GM13977 (cell line): Measurements from ENCODE around the gene RHAG.

Experiments
- DNase-seq: peaks from one replicate; pipeline ENCODE4 v3.0.0; 2012; ENCODE audit warnings: low spot score
- in situ Hi-C: fragments of 300-500 bp; cut with MboI; formaldehyde crosslinking; loops from one replicate; pipeline ENCODE4 v1.12.0; 2022; ENCODE audit warnings: low sequenced_read_pairs, low pct_unique_long_range_greater_than_20kb, mixed read lengths, inconsistent platforms; ENCODE audit not compliant: unreplicated experiment
- TF ChIP-seq, protein P1 (sequence below): IDR thresholded peaks from 2 replicates; pipeline ENCODE4 v1.5.1; 2012; ENCODE audit warnings: mild to moderate bottlenecking, control low read depth; ENCODE audit not compliant: insufficient read depth; ENCODE audit errors: extremely low read depth, missing control alignments

The RHAG gene

DNA sequence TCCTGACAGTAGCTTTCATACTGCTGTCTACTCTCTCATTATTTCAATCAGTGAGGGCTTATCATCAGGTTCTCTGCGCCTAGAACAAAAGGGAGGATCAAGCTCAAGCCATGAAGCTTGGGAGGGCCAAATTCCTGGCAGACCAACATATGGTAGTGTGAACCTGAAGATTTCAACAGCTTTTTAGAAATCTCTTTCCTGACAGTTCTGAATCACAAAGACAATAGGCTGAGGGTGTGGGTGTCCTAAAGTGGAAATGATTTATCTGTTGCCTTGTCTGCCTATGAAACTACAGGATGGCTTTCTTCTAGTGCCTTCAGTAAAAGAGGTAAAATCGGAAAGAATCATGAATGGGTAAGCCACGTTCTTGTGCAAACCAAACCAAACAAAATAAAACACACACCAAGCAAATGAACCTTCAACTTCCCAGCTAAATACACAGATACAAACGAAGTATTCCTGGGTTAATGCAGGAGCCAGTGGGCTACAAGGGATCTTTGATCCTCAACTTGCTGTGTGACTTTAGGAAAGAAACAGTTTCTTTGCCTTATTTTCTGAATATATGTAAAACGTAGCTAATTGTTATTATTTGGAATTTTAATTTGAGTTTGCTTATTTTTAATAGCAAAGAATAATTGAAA lies 2.7 kb upstream of the RHAG start:
- TF ChIP-seq, protein P1, sequence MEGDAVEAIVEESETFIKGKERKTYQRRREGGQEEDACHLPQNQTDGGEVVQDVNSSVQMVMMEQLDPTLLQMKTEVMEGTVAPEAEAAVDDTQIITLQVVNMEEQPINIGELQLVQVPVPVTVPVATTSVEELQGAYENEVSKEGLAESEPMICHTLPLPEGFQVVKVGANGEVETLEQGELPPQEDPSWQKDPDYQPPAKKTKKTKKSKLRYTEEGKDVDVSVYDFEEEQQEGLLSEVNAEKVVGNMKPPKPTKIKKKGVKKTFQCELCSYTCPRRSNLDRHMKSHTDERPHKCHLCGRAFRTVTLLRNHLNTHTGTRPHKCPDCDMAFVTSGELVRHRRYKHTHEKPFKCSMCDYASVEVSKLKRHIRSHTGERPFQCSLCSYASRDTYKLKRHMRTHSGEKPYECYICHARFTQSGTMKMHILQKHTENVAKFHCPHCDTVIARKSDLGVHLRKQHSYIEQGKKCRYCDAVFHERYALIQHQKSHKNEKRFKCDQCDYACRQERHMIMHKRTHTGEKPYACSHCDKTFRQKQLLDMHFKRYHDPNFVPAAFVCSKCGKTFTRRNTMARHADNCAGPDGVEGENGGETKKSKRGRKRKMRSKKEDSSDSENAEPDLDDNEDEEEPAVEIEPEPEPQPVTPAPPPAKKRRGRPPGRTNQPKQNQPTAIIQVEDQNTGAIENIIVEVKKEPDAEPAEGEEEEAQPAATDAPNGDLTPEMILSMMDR, result no peak
- in situ Hi-C loops, result no loop called here
- DNase-seq, result no peak

DNA sequence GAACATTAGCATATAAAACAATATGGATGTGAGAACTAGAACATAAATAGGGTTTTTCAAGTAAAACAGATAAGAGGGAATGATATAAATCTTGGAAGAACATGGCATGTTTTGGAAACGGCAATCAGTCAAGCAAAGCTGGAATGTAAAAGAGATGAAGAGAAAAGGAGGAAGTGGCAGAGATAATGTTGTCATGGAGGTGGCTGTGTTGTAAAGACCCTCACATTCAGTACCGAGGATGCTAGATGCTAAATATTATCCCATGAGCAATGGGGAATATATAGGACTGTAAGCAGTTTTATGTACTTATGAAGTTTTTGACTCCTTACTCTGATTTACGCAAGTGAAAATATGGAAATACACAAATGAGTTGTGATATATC lies 702 bp upstream of the RHAG start:
- TF ChIP-seq, protein P1, result no peak
- in situ Hi-C loops, result no loop called here
- no peak for DNase-seq

DNA sequence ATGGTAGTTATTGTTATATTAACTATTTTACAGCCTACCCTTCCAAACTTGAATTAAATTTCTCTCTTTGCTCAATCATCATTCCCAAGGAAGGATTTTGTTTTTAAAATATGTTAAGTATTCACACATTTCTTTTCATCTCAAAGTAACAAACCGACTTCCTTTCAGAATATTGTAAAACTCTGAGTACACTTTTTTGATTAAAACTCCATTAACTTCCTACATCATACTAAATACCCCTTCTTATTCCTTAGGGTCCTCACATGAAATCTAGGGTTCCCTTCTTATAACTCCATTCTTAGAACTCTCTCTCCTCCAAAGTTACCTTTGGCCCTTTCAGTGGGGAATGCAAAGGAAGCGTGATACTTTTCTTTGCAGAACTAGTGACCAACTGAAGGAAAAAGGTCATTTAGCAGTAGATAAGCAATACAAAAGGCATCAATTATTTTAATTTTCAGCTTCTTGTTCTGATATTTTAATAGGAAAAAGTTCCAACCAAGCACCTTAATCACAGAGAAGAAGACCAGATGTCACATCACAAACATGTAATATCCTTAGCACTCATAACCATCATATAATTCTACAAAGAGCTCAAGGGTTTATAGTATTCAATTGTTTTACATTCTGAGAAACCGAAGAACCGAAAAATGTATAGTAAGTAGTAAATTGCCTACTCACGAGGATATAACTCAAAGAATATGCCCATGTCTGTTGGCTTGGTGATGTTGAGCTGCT lies 494 bp downstream of the RHAG start:
- in situ Hi-C loops, result no loop called here
- TF ChIP-seq, protein P1, result no peak
- no peak for DNase-seq

DNA sequence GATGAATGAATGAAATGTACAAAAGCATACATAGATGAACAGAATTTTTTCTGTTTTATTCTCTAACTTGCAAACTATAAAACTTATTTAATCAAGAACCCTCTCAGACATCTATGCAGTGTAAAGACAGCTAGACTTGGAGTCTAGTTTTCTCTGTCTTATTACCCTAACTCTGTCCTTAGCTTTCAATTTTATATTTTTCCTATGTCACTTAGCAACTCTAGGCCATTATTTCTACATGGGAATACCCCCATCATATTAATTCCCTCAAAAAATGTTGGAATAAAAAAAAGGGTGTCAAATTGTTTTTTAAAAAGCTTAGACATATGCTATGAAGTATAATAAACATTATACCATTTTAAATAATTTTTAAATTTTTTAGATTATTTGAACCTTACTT lies 1.2 kb downstream of the RHAG start:
- no peak for DNase-seq
- TF ChIP-seq, protein P1, result no peak
- in situ Hi-C loops, result no loop called here

DNA sequence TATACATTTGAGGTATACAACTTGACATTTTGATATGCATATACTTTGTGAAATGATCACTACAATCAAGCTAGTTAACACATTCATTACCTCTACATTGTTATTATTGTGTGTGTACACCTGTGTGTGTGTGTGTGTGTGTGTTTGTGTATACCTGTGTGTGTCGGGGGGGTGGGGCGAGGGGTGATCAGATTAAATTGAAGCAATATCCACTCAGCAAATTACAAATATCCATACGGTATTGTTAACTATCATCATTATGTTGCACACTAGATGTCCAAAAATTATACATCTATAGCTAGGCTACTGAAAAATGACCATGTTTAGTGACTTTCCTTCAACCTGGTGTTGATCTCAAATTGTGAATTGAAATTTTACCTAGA lies 1.8 kb downstream of the RHAG start:
- TF ChIP-seq, protein P1, result no peak
- DNase-seq, result no peak
- in situ Hi-C loops, result no loop called here

DNA sequence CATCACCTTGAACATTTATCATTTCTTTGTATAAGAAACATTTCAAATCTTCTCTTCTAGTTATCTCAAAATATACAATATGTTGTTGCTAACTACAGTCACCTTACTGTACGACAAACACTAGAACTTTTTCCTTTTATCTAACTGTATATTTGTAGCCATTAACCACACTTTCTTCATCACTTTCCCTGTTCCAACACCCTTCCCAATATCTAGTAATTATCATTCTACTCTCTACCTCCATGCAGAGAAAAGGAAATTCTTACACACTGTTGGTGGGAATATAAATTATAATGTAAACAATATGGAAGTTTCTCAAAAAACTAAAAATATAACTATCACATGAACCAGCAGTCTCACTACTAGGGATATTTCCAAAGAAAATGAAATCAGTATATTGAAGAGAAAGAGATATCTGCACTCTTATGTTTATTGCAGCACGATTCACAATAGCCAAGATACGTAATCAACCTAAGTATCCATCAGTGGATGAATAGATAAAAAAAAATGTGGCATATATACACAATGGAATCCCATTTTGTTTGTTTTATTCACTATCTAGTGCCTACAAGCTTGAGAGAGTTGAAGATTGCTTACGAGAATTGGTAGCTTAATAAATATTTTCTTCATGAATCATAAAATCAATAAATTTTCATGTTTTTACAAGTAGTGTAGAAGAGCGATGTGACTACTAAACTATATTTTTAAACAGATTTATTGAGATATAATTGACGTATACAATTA lies 2.4 kb downstream of the RHAG start:
- TF ChIP-seq, protein P1, result no peak
- DNase-seq, result no peak
- in situ Hi-C loops, result no loop called here
